Kasumi-1 (cell line): ENCODE data around the gene EFR3B.

ENCODE experiments used
- DNase-seq, 2 experiments: peaks; one replicate each; lab custom pipeline; 2025; lab: John Stamatoyannopoulos, UW

Gene EFR3B

DNA sequence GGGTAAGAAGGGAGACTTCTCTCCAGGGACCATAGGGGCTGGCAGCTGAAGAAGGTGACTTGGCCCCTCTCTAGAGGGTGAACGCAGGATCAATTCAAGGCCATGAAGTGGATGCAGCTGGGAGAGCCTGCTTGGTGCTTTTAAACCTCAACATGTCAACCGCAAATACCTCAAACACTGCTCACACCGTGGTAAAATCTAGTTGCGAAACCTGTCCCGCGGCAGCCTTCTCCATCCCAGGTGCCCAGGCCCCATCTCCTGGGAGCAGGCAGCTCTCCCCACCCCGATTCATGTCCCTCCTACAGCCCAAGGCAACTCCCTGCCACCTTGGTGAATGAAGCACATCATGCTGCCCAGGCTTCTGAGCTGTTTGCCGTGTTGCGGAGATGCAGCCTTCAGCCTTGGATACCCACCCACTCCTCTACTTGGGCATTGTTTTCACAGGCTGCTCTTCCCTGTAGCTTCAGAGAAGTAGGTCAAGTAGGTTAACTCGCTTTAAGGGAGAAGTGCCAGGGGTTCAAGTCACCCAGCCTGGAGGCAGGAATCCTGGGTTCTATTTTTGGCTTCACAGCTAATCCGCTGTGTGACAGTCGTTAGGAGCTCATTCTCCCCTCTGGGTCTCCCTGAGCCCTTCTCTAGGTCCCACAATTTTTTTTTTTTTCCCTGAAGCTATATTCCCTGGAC lies 6.2 kb upstream of the EFR3B start:
- no peak for DNase-seq

DNA sequence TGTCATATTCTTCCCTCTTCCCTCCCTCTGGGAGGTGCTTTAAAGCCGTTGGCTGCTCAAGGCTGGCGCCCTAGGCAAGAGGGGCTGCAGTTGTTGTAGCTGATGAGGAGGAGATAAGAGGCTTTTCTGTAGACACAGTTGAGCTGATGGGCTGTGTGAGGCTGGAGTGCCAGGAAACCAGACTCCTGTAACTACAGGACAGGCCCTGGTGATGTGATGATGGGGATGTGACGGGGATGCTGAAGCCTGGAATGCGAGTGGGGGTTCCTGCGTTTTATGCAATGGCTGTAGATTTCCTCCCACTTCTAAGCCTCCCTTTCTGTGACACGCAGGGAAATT lies 5.7 kb upstream of the EFR3B start:
- DNase-seq = no peak

DNA sequence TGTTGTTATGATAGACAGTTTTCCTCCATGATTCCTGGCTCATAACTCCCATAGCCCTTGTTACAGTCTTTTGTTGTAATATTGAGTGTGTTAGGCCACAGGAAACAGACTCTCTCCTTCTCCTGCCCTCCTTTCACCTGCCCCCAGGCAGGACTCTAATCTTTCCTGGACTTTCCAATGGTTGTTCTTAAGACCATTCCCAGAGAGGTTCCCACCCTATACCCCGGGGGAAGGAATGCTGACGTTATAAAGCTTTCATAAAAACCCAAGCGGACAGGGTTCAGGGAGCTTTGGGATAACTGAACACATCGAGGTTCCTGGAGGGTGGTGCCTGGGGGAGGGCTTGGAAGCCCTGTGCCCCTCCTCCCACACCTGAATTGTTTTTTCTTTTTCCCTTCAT lies 2.8 kb upstream of the EFR3B start:
- DNase-seq = no peak

DNA sequence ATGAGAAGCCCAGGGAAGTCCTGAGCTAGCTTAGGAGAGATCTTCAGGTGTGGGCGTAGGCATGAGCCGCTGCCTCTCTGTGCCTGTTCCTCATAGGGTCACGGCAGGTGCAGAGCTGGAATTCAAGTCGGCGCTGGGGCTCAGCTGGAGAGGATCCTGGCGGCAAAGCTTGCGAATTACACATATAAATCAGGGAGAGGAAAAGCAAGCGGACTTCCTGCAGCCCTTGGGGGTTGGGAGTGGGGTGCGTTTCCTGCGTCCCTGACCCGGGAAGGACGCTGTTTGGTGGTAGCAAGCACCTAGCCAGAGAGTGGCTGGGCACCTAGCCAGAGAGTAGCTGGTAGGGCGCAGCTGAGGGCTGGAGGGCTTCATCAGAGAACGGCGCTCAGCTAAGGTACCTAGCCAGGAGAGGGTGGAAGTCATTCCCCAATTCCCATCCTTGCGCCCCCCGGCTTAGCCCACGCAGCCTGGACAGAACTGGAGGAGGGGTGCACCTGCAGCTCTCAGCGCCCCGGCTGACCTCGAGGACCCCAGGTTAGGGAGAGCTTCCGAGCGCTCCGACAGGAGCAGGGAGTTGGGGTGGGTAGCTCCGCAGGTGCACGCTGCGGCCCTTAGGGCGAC lies 459 bp upstream of the EFR3B start:
- no peak for DNase-seq

DNA sequence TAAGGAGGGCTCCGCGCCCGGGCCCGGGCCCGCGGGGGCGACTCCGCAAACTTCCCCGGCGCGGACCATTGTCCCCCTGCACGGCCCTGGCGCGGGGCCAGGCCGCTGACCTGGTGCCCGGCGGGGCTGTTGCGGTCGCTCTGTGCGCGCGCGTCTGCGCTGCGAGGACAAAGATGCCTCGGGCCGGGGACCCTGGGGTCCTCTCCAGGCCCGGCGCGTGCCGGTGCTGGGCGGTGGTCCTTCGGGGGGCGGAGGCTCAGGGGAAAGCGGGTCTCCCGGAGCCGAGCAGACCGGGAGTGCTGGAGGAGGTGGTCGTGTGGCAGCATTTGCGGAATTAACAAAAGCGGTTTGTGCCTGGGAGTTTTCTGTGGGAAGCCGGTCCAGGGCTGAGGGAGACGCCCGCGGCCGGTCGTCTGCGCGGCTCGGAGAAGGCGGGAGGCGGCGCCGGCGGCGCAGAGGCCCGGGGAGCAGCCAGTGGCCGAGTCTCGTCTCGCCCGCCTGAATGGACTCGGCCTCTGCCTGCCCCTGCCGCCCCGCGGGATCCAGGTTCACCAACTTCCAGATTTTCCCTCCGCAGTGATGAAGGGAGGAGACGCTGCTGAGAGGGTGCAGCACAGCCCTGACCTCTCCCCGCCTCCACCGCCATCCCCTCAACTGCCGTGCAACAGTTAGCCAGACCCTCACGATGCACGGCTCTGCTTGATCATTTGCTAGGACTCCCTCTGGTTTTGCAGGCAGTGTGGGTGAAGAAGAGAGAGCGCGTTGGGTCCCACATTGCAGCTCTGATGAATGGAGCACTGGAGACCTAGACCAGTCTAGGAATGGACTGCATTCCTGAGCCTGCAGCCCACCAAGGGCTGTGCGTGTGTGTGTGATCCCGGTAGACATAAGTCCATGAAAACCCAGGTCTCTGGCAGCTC lies 705 bp downstream of the EFR3B start:
- DNase-seq = no peak

DNA sequence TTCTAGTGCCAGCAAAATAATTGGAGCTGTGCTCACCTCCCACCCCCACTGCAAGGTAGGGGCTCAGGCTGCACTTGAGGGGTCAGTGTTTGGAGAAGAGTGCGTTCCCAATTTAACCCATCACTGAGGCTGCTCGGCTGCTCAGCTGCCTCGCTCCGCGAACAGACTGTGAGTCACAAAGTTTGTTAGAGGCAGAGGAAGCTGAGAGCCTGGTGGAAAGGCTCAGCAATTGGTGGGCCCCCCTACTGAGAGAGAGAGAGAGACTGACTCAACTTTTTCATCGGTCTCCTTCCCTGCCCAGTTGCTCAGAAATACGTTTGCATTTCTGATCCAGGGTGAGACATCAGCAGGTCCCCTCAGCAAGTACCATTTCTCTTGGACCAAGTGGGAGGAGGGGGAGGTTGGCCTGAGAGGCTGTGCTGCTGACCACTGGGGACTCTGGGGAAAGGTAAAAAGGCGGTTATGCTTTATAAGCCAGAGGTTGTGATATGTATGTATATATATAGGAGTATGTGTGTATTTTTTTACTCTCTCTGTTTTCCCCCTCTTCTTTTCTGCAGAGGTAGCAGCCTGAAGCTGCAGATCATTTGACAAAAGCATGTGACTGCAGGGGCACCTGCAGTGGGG lies 1.5 kb downstream of the EFR3B start:
- peak; percentile 57 to 71 for DNase-seq

DNA sequence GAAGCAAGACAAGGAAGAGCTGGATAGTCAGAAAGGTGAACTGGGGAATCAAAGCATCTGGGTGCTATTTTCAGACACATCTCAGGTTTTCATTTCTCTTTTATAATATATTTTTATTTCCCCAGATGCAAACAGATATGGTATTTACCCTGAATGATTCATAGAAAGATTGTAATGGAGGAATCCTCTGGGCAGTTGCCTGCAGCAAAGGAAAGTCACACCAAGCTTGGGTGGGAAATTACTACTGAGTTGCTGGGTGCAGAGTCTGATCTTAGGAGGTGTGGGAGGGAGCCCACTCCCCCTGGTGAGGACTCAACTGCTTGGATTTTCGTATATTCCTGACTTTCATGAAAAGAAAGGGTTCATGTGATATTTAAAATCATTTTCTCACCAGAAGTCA lies 2.1 kb downstream of the EFR3B start:
- no peak for DNase-seq

DNA sequence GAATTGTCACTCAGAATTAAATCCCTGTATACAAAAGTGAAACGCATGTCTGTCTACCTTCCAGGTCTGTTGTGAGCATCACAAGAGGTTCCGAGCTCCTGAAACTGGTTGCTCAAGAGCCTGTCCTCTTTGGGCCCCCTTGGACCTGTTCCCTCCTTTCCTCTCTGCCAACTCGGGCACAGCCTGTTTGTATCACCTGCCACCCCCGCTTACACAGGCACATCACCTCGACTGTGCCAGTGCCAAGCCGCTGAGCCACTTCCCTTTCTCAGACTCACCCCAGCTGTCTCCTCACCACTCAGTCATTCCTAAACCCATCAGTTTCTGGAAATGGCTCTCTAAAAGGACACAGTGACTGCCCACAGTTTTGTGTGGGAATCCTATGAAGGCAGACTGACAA lies 3.1 kb downstream of the EFR3B start:
- peak in 1 of 2 experiments; percentile 18 for DNase-seq

DNA sequence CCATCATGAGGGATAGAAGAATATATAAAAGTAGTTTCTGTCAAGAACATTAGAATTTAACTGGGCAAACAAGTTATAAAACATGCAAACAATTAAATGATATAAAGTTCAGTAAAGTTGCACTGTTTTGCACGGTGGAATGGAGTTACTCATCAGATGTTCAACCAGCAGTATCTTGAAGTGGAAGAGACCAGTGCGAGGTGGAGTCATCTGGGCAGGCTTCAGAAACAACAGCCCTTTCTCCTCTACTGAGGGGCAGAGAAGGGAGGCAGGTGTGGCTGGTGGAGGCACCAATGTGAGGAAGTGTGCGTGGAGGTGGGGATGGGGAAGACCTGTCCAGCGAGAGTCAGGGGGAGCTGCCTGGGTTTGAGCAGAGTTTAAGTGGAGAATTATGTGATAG lies 7.5 kb downstream of the EFR3B start:
- DNase-seq = no peak

DNA sequence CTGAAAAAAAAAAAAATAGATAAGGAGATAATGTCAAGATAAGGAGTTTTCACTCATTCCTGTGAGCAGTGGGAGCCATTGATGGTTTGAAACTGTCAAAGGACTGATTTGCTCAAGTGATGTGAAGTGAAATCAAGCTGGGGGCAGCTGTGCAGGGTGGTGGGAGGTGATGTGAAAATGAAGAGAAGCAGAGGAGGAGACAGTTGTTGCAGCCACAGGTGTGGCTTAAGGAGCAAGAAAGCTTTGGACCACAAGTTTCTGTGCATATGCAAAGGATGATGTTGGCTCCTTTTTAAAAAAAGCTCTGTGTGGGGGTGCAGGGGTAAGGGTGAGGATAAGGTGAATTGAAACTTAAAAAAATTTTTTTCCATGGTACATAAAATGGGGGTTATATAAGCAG lies 8.3 kb downstream of the EFR3B start:
- no peak for DNase-seq

DNA sequence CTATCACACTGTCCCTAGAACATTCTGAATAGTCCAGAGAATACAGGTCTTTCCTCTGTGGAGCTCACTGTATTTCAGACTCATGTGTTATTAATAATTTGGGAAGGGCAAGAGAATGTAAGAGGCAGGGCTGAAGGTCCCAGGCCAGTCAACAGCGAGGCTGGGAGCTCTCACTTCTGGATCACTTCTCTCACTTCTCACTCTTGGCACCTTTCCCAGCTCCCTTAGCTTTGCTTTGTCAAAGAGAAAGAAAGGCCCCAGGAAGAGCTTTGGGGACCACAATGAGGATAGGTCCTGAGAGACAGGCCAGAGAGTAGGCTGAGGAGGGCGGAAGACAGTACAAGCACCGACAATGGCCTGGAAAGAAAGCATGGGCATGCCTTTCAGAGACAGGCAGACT lies 11.2 kb downstream of the EFR3B start:
- DNase-seq = no peak

DNA sequence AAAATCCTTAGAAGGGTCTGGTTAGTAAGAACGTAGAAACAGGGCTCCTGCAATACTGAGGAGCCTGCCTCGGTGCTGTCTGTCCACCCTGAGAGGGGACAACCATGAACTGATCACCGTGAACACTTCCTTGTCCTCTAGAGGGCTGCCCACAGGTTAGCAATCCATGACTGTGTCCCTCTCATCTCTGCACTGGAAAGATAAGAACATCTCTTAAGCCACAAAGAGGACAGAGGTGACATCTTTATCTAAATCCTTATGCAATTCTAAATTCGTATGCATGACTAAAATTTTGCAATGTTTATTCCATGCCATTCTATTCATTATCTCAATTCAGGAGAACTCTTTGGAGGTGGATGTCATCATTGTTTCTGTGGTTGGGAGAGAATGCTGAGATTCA lies 12.8 kb downstream of the EFR3B start:
- no peak for DNase-seq

DNA sequence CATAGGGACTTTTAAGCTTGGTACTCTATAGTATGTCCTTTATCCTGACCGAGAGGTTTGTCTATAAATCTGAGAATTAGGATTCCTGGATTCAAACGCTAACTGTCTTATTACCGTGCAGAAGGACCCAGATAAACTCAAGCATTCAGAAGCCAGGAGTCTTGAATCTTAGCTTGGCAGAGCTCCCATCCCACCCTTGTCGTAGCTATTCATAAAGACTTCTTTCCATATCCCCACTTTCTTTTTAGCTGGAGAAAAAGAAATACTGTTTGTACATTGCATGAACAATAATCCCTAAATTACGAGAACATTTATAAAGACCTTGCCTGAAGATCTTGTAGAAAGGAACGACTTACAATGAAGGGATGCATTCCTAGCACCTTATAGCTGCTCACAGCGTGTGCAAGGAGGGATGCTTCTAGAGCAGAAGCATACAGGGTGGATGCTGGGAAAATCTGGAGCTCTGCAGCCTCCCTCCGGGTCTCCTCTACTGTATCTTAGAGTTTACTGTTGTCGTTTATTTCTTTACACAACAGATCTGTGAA lies 13.6 kb downstream of the EFR3B start:
- DNase-seq = no peak

DNA sequence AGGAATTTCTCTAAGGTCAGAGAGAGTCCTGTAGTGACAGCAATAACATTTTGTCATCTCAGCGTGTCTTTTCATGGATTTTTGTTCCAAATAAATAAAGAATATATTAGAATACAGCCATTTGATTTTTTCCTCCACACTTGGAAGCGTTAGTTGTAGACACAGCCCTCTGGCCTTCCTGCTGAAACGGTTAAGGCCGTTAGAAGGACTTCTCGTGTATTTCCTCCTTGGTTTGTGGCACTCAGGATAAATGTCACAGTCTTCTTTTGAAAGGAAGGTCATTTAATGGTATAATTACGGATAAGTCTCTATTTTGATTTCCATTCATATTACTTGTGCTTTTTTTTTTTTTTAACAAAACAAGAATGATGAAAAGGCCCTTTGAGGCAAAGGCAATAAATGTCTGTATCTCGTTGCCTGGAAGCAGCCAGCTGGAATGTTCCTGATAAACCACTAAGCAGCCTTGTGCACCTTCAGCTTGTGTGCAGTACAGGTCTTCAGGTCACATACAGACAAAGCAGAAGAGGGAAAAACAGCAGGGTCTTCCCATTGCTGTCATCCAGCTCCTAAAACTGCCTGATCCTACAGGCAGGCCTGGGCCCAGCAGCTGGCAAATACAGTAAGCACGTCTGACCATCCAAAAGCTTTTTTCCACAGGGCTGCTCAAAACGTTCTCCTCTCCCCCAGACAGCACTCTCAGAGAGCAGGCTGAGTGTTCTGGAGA lies 14.4 kb downstream of the EFR3B start:
- DNase-seq = no peak

DNA sequence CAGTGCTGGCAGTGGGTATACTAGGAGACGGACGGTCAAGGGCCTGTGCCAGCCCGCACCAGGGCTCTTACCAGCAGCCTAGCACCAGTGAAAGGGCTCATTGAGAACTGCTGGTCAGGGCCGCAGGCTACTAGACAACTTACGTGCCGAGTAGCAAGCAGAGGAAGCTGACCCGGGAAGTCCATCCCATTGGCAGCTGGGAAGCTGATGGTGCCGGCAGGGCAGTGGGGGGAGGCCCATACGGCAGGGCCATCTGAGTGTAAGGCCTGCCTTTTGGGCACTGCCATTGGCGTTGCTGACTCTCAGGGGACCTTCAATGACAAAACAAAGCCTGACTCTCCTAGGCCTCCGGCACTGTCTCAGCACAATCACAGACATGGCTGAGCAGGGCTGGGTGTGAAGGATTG lies 20.6 kb downstream of the EFR3B start:
- DNase-seq = no peak

DNA sequence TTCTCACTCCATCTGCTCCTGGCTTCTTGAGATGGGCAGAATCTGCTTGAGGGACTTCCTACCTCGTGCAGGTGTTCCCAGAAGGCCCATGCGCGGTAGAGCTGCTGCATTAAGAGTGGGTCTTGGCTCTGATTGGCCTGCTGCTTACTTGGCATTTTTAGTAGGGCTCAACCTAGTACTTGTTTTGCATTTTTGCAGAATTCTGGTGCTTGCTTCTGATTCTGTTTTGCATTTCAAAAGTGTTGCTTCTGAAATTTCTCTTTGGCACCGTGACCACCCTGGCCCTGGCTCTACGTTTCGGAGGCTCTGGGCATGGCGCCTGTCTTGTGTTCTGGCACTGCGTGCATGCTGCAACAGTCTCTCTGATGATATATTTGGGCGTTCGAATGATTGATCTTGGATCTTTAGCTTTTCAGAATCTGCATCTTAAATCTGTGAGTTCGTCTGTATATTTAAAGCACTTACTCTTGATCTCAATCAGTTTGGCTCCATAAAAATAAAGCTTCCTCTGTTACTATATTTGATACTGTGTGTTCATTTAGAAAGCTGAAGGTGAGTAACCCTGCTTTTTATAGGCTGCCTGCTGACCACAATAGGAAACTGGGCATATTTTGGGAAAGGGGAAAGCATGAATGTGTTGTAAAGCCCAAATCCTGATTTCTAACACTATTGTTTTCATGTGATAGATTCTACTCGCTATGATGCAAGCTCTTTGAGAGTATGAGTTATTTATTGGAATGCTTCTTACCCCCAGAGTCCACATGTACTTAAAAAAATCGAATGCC lies 22.2 kb downstream of the EFR3B start:
- DNase-seq = no peak

DNA sequence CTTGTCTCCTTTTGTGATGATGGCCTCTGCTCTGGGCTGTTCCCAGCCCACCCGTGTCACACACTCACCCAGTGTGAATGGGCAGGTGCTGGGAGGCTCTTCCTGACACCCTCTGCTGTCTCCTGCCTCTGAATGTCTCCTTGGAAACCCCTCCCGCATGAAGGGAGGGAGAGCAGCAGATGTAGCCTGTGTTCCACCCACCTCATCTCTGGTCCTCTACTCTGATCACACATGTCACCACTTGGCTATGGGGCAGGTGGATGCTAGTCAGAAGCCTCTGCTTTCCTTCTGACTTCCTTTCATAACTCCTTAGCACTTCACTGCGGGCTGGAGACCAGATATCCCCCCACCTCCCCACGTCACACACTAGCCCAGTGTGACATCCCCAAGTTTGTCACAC lies 23.9 kb downstream of the EFR3B start:
- no peak for DNase-seq

DNA sequence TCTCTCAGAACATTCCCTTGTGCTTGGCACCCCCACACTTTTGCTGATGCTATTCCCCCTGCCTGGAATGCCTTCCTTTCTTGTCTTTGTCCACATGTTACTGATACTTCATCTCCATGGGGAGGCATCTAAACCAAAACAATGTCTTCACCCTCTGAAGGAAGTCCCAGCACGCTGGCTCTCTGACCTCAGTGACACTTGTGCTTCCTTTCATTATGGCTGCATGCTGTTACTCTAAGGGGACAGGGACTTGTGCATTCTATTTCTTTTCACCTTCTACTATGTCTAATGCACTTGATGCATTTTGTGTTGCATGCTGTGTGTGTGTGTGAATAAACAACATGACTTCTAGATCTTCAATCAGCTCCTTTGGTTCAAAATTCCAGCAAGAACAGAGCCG lies 24.6 kb downstream of the EFR3B start:
- DNase-seq = no peak

DNA sequence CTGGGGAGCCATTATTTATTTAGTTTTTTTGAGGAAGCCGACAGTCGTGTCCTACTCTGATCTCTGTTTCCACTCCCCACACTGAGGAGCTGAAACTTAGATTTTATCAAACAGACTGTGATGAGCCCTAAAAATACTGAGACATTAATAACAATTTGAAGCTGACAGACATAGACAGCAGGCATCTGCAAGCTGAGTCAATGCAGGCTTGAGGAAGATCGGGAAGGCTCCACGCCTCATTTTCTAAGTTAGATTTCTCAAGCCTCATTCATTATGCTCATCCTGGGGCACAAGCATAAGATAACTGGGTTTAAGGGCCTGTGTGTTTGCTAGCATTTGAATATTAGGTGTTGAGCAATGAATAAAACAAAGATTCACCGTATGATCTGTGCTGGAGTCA lies 26.3 kb downstream of the EFR3B start:
- DNase-seq = no peak

DNA sequence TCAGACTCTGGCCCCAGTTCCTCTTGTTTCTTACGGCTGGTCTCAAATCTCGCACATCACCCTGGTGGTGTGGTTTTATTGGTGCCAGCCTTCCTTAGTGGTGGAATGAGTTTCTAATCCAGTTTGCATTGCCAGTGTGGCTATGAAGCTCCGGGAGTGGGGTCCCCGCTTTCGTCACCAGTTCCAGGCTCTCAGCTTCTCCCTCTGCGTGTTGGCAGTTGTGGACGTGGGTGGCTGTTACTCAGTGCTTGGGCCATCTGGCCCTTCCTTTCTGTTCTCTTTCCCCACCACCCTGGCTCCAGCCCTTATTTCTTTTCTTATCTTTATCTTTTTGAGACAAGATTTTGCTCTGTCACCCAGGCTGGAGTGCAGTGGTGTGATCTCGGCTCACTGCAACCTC lies 30.1 kb downstream of the EFR3B start:
- DNase-seq = no peak

DNA sequence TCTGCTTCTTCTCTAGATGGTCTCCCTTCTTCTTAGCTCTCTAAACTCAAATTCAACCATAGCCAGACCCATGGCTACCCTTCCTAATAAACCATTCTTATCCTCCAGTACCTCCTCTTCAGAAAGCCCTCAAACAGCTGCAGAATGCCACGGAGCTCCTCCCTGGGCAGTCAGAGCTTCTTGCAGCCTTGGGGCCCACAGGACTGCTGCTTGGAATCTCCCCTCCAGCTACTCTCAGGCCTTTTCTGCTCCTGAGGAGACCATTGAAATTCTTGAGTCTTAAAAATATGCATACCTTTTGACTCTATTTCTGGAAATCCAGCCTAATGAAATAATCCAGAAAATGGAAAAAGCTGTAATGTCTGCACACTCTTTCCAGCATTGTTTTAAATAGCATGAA lies 30.7 kb downstream of the EFR3B start:
- no peak for DNase-seq
